ENCODE data around the gene RNU6-8. TPM values are rescaled to one million over a fixed set of nuclear protein-coding genes. Genes with fewer than 3 reads are reported as not detected.
A peak's percentile ranks its signal among the peaks of the same experiment; 100 is the strongest.

RNU6-8 gene
- total RNA-seq, 1 donor from 2014 or later = not detected

DNA sequence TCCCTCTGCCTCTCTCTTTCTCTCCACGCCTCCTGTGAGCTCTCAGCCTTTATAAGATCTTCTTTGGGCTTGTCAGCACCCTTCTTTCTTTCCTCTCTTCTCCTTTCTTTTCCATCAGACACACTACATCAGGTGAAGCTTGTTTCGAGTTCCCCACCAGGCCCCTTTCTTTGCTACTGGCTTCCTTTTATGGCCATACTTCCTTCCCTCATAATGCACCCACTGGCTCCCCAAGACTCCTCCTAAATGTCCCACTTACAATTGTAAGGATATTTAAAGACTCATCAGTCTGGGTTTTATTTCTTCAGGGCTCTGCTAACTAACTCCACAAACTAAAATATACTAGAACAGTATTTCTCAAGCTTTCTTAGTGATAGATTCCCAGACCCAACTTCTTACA, 3.5 kb upstream of the RNU6-8 start:
- intact Hi-C loops (cut with DNase I) = no loop called here
- DNase-seq (ENCODE audit: low spot score) = no peak

- intact Hi-C loops (cut with DNase I) = no loop called here
- DNase-seq (ENCODE audit: low spot score) = no peak
Measured at GRCh38 chr14:32205984-32206383, 2.9 kb upstream of the RNU6-8 start.

DNA sequence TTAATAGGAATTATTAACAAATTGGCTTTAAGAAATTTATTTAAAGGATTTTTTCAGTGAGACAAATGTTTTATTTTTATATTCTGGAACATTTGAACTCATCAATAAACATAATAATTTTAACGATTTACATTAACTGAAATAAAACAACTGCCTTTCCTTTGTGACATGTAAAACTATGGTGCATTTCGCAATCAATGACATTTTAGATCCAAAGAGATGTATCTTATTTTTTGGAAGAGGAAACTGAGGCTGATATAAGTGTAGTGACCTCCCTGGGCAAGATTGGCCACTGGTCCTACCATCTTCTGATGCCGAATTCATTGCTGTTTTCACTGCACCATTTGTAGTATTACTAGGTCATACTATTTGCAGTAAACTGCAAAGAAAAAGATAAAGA, 2.5 kb upstream of the RNU6-8 start:
- DNase-seq (ENCODE audit: low spot score) = no peak
- intact Hi-C loops (cut with DNase I) = no loop called here

DNA sequence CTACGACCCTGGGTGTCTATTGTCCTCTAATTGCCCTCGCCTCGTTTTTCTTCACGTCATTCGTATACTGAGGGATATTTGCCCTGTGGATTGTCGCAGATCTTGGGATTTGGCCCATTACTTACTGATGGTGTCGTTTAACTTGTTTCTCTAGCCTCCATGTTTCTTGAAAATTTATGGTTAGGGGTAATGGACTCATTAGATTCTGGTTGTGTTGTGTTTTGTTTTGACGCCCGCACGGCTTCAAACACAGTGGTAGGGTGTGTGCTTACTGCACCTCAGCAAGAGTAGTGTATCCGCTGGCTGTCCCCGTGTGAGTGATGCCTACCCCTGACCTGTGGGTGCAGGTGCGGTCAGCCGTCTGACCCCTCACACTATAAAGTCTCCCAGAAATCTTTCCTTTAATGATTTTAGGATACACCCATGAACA, 874 bp upstream of the RNU6-8 start:
- no peak for DNase-seq (ENCODE audit: low spot score)
- intact Hi-C loops (cut with DNase I) = loop anchor here (1.0 to 5.0 kb wide), 2 partner anchors 48 to 128 kb away; no protein-coding TSS in a partner anchor

GRCh38 chr14:32202491-32202997, 525 bp downstream of the RNU6-8 start:
- intact Hi-C loops (cut with DNase I) = loop anchor here (5.0 kb wide), 1 partner anchor 50 kb away; no protein-coding TSS in a partner anchor
- no peak for DNase-seq (ENCODE audit: low spot score)

- no peak for DNase-seq (ENCODE audit: low spot score)
- intact Hi-C loops (cut with DNase I) = loop anchor here (5.0 kb wide), 1 partner anchor 50 kb away; no protein-coding TSS in a partner anchor
Measured at GRCh38 chr14:32201816-32202490, 1.1 kb downstream of the RNU6-8 start, which contains the start of gene RNU6-7. RNU6-7 (plus strand) TSS chr14:32202045.

DNA sequence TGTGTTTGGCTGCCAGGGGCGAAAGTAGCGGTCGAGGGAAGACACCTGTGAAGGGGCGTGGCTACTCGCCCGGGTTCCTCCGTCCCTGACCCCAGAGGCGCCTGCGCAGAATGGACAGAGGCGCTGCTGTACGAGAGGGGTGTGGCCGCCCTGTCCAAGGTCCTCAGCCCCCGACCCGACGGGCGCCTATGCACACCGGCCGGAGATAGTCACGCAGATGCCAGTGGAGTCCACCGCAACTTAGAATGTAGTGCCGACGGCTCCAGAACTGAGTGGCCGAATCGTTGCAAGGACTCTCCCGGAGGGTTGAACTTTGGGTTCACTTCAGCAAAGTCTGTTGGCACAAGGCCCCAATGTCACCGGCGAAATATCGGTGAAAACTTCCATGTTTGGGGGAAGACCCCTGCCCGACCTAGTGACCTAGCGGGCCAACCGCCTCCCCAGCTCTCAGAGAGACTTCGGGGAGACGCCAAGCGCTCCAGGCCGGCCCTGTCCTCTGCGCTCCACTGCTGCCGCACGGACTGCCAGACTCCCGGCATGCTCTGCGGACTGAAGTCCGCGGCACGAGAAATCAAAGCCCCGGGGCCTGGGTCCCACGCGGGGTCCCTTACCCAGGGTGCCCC, 1.8 kb downstream of the RNU6-8 start:
- peak; percentile 95 for DNase-seq (ENCODE audit: low spot score)
- intact Hi-C loops (cut with DNase I) = loop anchor here (5.0 kb wide), 1 partner anchor 51 kb away; no protein-coding TSS in a partner anchor

- no peak for DNase-seq (ENCODE audit: low spot score)
- intact Hi-C loops (cut with DNase I) = loop anchor here (5.0 kb wide), 1 partner anchor 52 kb away; no protein-coding TSS in a partner anchor
Measured at GRCh38 chr14:32200368-32201192, 2.5 kb downstream of the RNU6-8 start.

DNA sequence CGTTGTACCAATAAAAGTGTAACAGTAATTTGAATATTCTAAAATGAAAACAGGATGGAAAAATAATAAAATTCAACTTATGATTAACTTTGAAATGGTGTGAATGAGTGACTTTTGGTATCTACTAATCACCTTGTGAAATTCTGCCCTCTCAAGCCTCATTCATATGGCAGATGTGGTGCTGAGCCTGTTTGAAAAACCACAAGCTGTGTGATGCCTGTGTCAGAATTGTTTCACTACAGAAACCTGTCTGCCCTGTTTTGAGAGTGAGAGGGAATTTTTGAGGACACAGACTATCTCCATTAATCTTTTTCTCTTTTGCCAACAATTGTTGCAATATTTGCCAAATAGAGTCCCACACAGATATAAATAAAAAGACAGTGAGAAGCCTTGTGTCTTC, 5.2 kb downstream of the RNU6-8 start:
- intact Hi-C loops (cut with DNase I) = no loop called here
- no peak for DNase-seq (ENCODE audit: low spot score)

GRCh38 chr14:32195636-32196035, 7.4 kb downstream of the RNU6-8 start:
- no peak for DNase-seq (ENCODE audit: low spot score)
- intact Hi-C loops (cut with DNase I) = no loop called here

GRCh38 chr14:32193532-32193931, 9.5 kb downstream of the RNU6-8 start:
- intact Hi-C loops (cut with DNase I) = no loop called here
- DNase-seq (ENCODE audit: low spot score) = no peak

GRCh38 chr14:32192712-32193373, 10.2 kb downstream of the RNU6-8 start:
- intact Hi-C loops (cut with DNase I) = no loop called here

GRCh38 chr14:32190673-32191072, 12.4 kb downstream of the RNU6-8 start:
- intact Hi-C loops (cut with DNase I) = no loop called here
- no peak for DNase-seq (ENCODE audit: low spot score)

More at GRCh38 chr14:32192712-32193373, 10.2 kb downstream of the RNU6-8 start:
- DNase-seq (ENCODE audit: low spot score) = no peak

GRCh38 chr14:32189811-32190210, 13.3 kb downstream of the RNU6-8 start:
- no peak for DNase-seq (ENCODE audit: low spot score)
- intact Hi-C loops (cut with DNase I) = no loop called here

DNA sequence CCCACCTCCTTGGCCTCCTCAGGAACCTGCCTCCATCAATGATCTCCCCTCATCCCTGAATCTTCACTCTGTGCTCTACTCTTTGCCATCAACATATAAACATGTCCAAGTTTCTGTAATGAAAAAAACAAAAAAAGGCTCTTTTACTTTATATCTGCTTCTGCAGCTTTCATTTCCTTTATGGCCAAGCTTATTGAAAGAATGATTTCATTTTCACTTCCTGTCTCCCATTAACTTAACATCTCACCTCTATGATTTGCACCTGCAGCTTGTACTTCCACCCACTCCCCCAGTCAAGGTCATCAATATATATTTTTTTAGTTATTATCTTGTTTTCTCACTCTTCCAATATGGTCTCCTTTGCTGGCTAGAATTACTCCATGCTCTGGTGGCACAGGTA, 16.8 kb downstream of the RNU6-8 start:
- intact Hi-C loops (cut with DNase I) = no loop called here
- no peak for DNase-seq (ENCODE audit: low spot score)

DNA sequence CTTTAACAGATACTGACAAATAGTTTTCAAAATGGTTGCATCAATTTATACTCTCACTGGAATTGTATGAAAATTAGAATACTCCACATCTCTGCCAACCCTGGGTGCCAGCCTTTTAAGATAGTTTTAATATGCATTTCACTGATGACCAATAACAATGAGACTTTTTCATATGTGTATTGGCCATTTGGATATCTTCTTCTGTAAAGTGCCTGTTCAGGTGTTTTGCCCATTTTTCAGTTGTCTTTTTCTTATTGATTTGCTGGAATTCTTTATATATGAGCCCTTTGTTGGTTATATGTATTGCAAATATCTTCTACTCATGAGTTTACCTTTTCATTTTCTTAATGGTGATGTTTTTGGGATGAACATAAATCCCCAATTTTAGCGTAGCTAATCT, 18.0 kb downstream of the RNU6-8 start:
- no peak for DNase-seq (ENCODE audit: low spot score)
- intact Hi-C loops (cut with DNase I) = no loop called here

- DNase-seq (ENCODE audit: low spot score) = no peak
- intact Hi-C loops (cut with DNase I) = no loop called here
Measured at GRCh38 chr14:32183151-32184058, 19.7 kb downstream of the RNU6-8 start.

DNA sequence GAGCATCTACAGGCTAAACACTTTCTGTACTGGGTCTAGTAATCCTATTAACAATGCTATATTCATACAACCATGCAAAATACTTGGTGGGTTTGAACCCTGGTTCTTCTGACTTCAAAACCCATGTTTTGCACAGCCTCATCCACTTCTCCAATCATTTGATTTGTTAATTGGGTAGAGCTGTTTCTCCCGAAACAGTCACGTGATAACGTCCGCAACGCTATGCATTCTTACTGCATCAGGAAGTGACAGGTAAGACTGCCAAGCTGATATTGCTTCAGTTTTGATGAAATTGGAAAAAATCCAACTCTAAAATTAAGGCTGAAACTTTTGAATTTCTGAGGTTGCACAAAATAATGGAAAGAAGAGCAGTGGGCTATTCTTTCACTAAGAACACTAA, 31.6 kb downstream of the RNU6-8 start:
- no peak for DNase-seq (ENCODE audit: low spot score)
- intact Hi-C loops (cut with DNase I) = no loop called here
